ENCODE measurements around the gene RFLNA. TPM values are rescaled to one million over a fixed set of nuclear protein-coding genes. Genes with fewer than 3 reads are reported as not detected.

RFLNA gene
- total RNA-seq, 2 experiments from 2014 or later = not detected

- H4K20me1 ChIP-seq (ENCODE audit: insufficient read depth, low read length) = no peaks in the 10 kb centered on the region
- no peak overlapping the region for H3K27ac ChIP-seq (ENCODE audit: low read depth, low read length, poor library complexity, severe bottlenecking)
- H3K9me3 ChIP-seq (ENCODE audit: low read length) = no peaks in the 10 kb centered on the region
- ChIA-PET POLR2A (no interaction called here), CTCF (ENCODE audit: unreplicated experiment) (no interaction called here)
- H3K4me2 ChIP-seq (ENCODE audit: low read length) = no peak overlapping the region
- no peaks in the 10 kb centered on the region for H3K36me3 ChIP-seq (ENCODE audit: insufficient read depth, low read length)
- no peak overlapping the region for H2AFZ ChIP-seq (ENCODE audit: low read length)
- no peak for DNase-seq (ENCODE audit: low spot score)
- no peaks in the 10 kb centered on the region for H3K79me2 ChIP-seq (ENCODE audit: insufficient read depth, low read depth, low read length)
- BruUV-seq (replicated peaks) = no TSS peak
- intact Hi-C loops (cut with micrococcal nuclease; ENCODE audit: unreplicated experiment) = no loop called here
- TF ChIP-seq EZH2phosphoT487 (IDR thresholded peaks at IDR 0.05; ENCODE audit: borderline replicate concordance, low read depth, low read length) (no peak), CTCF (conservative IDR thresholded peaks at IDR 0.05; ENCODE audit: low read length) (no peak)
- no peaks in the 10 kb centered on the region for H3K9me2 ChIP-seq (ENCODE audit: insufficient read depth, low read length)
- no peak overlapping the region for H3K4me3 ChIP-seq (ENCODE audit: low read depth, low read length, poor library complexity, severe bottlenecking)
- no peaks in the 10 kb centered on the region for H3K4me1 ChIP-seq (ENCODE audit: insufficient read depth, low read length, poor library complexity, severe bottlenecking)
Measured at GRCh38 chr12:124293286-124294003, 1.4 kb upstream of the RFLNA start.

DNA sequence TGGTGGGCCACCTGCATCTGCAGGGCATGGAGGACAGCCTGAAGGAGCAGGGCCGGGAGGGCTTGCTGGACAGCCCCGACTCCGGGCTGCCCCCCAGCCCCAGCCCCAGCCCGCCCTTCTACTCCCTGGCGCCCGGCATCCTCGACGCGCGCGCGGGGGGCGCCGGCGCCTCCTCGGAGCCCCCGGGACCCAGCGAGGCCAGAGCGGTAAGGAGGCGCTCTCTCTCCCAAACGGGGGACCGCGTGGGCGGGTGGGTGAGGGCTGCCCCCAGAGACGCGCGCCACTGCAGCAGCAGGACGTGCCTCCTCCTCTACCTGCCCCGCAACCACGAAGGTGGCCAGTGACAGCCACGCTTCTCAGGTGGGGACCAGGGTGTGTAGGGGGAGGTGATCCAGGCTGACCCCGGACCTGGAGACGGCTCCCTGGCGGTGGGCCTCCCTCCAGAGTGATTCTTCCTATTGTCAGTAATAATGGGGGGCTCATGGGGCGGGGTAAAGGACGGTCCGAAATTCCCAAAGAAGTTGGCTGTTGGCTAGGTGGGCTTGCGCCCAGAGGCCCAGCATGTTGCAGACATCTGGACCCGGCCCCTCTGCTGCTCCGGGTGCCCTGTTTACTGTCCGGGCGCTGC lies 652 bp downstream of the RFLNA start:
- H3K27ac ChIP-seq (ENCODE audit: low read depth, low read length, poor library complexity, severe bottlenecking) = no peak overlapping the region
- BruUV-seq (replicated peaks) = no TSS peak
- H2AFZ ChIP-seq (ENCODE audit: low read length) = no peak overlapping the region
- no peaks in the 10 kb centered on the region for H3K79me2 ChIP-seq (ENCODE audit: insufficient read depth, low read depth, low read length)
- no peaks in the 10 kb centered on the region for H3K9me2 ChIP-seq (ENCODE audit: insufficient read depth, low read length)
- no peak overlapping the region for H3K4me3 ChIP-seq (ENCODE audit: low read depth, low read length, poor library complexity, severe bottlenecking)
- ChIA-PET POLR2A (no interaction called here), CTCF (ENCODE audit: unreplicated experiment) (no interaction called here)
- TF ChIP-seq EZH2phosphoT487 (IDR thresholded peaks at IDR 0.05; ENCODE audit: borderline replicate concordance, low read depth, low read length) = no peak
- no peak for TF ChIP-seq CTCF (conservative IDR thresholded peaks at IDR 0.05; ENCODE audit: low read length)
- H4K20me1 ChIP-seq (ENCODE audit: insufficient read depth, low read length) = no peaks in the 10 kb centered on the region
- no peak overlapping the region for H3K4me2 ChIP-seq (ENCODE audit: low read length)
- H3K36me3 ChIP-seq (ENCODE audit: insufficient read depth, low read length) = no peaks in the 10 kb centered on the region
- intact Hi-C loops (cut with micrococcal nuclease; ENCODE audit: unreplicated experiment) = no loop called here
- H3K4me1 ChIP-seq (ENCODE audit: insufficient read depth, low read length, poor library complexity, severe bottlenecking) = no peaks in the 10 kb centered on the region
- H3K9me3 ChIP-seq (ENCODE audit: low read length) = no peaks in the 10 kb centered on the region
- DNase-seq (ENCODE audit: low spot score) = no peak

DNA sequence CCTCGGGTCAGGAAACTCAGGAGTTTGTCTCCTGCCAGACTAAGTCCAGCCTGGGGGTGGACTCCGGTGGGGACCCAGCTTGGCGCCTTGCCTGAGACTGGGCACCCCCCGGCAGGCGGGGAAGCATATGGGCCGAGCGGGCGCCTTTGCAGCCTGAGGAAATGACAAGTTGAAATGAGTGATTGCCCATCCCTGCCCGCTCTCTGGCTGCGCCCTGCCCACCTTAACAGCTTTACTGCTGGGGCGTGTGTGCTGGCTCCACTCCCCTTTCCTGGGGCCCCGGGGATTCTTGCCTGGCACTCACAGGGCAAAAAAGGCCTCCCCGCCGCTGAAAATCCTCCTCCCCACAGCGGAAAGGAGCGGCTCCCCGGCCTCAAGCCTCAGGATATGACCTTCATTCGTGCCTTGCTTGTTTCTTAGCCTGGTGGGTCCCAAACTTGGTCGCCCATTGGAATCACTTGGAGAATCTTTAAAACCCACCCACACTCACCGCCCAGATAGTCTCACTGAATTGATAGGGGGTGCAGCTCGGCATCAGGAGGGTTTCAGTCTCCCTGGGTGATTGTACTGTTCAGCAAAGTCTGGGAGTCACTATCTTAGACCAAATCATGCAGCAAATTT lies 1.5 kb downstream of the RFLNA start:
- no peaks in the 10 kb centered on the region for H4K20me1 ChIP-seq (ENCODE audit: insufficient read depth, low read length)
- no peak overlapping the region for H2AFZ ChIP-seq (ENCODE audit: low read length)

More for the DNA sequence above, 1.5 kb downstream of the RFLNA start:
- POLR2A ChIA-PET = no interaction called here
- DNase-seq (ENCODE audit: low spot score) = no peak
- no peaks in the 10 kb centered on the region for H3K9me2 ChIP-seq (ENCODE audit: insufficient read depth, low read length)
- H3K9me3 ChIP-seq (ENCODE audit: low read length) = no peaks in the 10 kb centered on the region
- intact Hi-C loops (cut with micrococcal nuclease; ENCODE audit: unreplicated experiment) = no loop called here
- no peak overlapping the region for H3K27ac ChIP-seq (ENCODE audit: low read depth, low read length, poor library complexity, severe bottlenecking)
- no TSS peak for BruUV-seq (replicated peaks)
- no peaks in the 10 kb centered on the region for H3K79me2 ChIP-seq (ENCODE audit: insufficient read depth, low read depth, low read length)
- no peak overlapping the region for H3K4me3 ChIP-seq (ENCODE audit: low read depth, low read length, poor library complexity, severe bottlenecking)
- CTCF ChIA-PET (ENCODE audit: unreplicated experiment) = no interaction called here
- TF ChIP-seq EZH2phosphoT487 (IDR thresholded peaks at IDR 0.05; ENCODE audit: borderline replicate concordance, low read depth, low read length) (no peak), CTCF (conservative IDR thresholded peaks at IDR 0.05; ENCODE audit: low read length) (no peak)
- no peaks in the 10 kb centered on the region for H3K4me1 ChIP-seq (ENCODE audit: insufficient read depth, low read length, poor library complexity, severe bottlenecking)
- no peak overlapping the region for H3K4me2 ChIP-seq (ENCODE audit: low read length)
- no peaks in the 10 kb centered on the region for H3K36me3 ChIP-seq (ENCODE audit: insufficient read depth, low read length)
